Esophagus squamous epithelium (tissue), 4 donors: ENCODE data around the gene GPR176.

Source experiments
- POLR2A ChIP-seq, 4 donors: fragments of 450-650 bp; IDR thresholded peaks; one replicate each; pipeline ENCODE4 v1.6.1; 2017; ENCODE audit warnings: antibody characterized with exemption in 4 of 4, mild to moderate bottlenecking in 4 of 4, moderate library complexity in 3 of 4
- TF ChIP-seq, protein P1 (sequence below), 6 experiments: fragments of 450-650 bp in 4 of 6; fragments of 200-600 bp in 2 of 6; sonication (generic) in 2 of 6; IDR thresholded peaks; one replicate each; pipeline ENCODE4 v1.5.1; 2016 to 2019; ENCODE audit warnings: antibody characterized with exemption in 6 of 6, mild to moderate bottlenecking in 4 of 6, moderate library complexity in 4 of 6

DNA sequence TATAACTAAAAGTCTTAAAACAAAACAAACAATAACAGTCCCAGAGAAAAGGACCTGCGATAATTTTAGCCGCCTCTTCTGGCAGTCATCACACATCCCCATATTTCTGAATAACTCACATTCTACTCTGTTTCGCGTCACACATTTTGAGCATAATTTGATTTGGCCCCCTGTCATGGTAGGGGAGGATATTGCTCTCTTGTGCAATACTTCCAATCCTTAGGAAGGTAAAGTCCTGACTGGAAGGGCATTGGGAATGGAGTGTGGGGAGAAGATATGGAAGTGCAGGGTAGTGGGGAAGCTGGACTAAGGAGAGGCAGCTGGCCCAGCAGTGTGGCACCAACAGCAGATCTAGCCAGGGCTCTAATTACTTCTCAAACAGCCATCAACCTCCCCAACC lies 126.1 kb downstream of the GPR176 start:
- TF ChIP-seq, protein P1, sequence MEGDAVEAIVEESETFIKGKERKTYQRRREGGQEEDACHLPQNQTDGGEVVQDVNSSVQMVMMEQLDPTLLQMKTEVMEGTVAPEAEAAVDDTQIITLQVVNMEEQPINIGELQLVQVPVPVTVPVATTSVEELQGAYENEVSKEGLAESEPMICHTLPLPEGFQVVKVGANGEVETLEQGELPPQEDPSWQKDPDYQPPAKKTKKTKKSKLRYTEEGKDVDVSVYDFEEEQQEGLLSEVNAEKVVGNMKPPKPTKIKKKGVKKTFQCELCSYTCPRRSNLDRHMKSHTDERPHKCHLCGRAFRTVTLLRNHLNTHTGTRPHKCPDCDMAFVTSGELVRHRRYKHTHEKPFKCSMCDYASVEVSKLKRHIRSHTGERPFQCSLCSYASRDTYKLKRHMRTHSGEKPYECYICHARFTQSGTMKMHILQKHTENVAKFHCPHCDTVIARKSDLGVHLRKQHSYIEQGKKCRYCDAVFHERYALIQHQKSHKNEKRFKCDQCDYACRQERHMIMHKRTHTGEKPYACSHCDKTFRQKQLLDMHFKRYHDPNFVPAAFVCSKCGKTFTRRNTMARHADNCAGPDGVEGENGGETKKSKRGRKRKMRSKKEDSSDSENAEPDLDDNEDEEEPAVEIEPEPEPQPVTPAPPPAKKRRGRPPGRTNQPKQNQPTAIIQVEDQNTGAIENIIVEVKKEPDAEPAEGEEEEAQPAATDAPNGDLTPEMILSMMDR (IDR thresholded peaks at IDR 0.05): no peak
- TF ChIP-seq POLR2A (IDR thresholded peaks at IDR 0.05): no peak
